ENCODE data around the gene VWF. TPM values are rescaled to one million over a fixed set of nuclear protein-coding genes. Genes with fewer than 3 reads are reported as not detected.

VWF gene
- total and polyA plus RNA-seq, 7 donors, result 0.60 to 98.0 (median 42.2) TPM

- 25 to 31% methylated on average over 9 of the region's 9 CpGs for WGBS, 2 donors
- Histone ChIP-seq H3K9me3 (no peaks in the 10 kb centered on the region), H3K27ac (no peak overlapping the region), H3K4me1 (no peaks in the 10 kb centered on the region), H3K4me3 (no peak overlapping the region), H3K36me3 (no peaks in the 10 kb centered on the region), H3K27me3 (no peaks in the 10 kb centered on the region)
- TF ChIP-seq POLR2AphosphoS5 (IDR thresholded peaks at IDR 0.05) (no peak), CTCF (IDR thresholded peaks at IDR 0.05) (peak in 3 of 4 experiments; percentile 48 to 79 (median 60))
- intact Hi-C loops (cut with DNase I), result loop anchor here (2.0 kb wide), 1 partner anchor 73 kb away; no protein-coding TSS in a partner anchor
- DNase-seq, result no peak
These were observed 158.5 kb downstream of the VWF start for GRCh38 chr12:5965950-5966383.

GRCh38 chr12:5964913-5965900, 159.3 kb downstream of the VWF start:
- TF ChIP-seq POLR2AphosphoS5 (IDR thresholded peaks at IDR 0.05) (no peak), POLR2A (IDR thresholded peaks at IDR 0.05) (no peak), EP300 (IDR thresholded peaks at IDR 0.05) (no peak), CTCF (IDR thresholded peaks at IDR 0.05) (no peak)
- Histone ChIP-seq H3K9me3 (no peaks in the 10 kb centered on the region), H3K4me3 (no peak overlapping the region), H3K27ac (no peak overlapping the region), H3K27me3 (no peaks in the 10 kb centered on the region), H3K36me3 (no peaks in the 10 kb centered on the region), H3K4me1 (no peaks in the 10 kb centered on the region)
- 62 to 73% methylated on average over 24 of the region's 24 CpGs for WGBS, 2 donors
- no peak for DNase-seq
- intact Hi-C loops (cut with DNase I), result no loop called here

GRCh38 chr12:5963515-5963914, 161.0 kb downstream of the VWF start:
- Histone ChIP-seq H3K4me3 (no peak overlapping the region), H3K36me3 (no peaks in the 10 kb centered on the region), H3K27me3 (no peaks in the 10 kb centered on the region), H3K4me1 (no peaks in the 10 kb centered on the region), H3K9me3 (no peaks in the 10 kb centered on the region), H3K27ac (no peak overlapping the region)
- WGBS, 2 donors, result 73 to 90% methylated on average over 7 of the region's 7 CpGs
- DNase-seq, result no peak
- intact Hi-C loops (cut with DNase I), result no loop called here
- TF ChIP-seq POLR2A (IDR thresholded peaks at IDR 0.05), result no peak
- no peak for TF ChIP-seq EP300 (IDR thresholded peaks at IDR 0.05)
- TF ChIP-seq CTCF (IDR thresholded peaks at IDR 0.05), result no peak
- TF ChIP-seq POLR2AphosphoS5 (IDR thresholded peaks at IDR 0.05), result no peak

GRCh38 chr12:5960783-5961182, 163.7 kb downstream of the VWF start:
- H3K27ac ChIP-seq, result no peak overlapping the region
- TF ChIP-seq POLR2A (IDR thresholded peaks at IDR 0.05) (no peak), POLR2AphosphoS5 (IDR thresholded peaks at IDR 0.05) (no peak), EP300 (IDR thresholded peaks at IDR 0.05) (no peak), CTCF (IDR thresholded peaks at IDR 0.05) (no peak)
- no peak overlapping the region for H3K4me3 ChIP-seq
- WGBS, 2 donors, result 88 to 90% methylated on average over 4 of the region's 4 CpGs
- no peaks in the 10 kb centered on the region for H3K36me3 ChIP-seq
- DNase-seq, result no peak
- H3K9me3 ChIP-seq, result no peaks in the 10 kb centered on the region
- intact Hi-C loops (cut with DNase I), result no loop called here
- no peaks in the 10 kb centered on the region for H3K4me1 ChIP-seq
- no peaks in the 10 kb centered on the region for H3K27me3 ChIP-seq

Data from sigmoid colon (tissue), 7 donors.